ENCODE results near the gene PDLIM5. TPM values are rescaled to one million over a fixed set of nuclear protein-coding genes. Genes with fewer than 3 reads are reported as not detected.
"Not testable (repeated sequence)": the region's sequence is repeated elsewhere in the genome, so short reads cannot be mapped to it uniquely, and the experiment has no call there.

Gene PDLIM5
- total RNA-seq, 1 donor from 2014 or later = 1,256 TPM

DNA sequence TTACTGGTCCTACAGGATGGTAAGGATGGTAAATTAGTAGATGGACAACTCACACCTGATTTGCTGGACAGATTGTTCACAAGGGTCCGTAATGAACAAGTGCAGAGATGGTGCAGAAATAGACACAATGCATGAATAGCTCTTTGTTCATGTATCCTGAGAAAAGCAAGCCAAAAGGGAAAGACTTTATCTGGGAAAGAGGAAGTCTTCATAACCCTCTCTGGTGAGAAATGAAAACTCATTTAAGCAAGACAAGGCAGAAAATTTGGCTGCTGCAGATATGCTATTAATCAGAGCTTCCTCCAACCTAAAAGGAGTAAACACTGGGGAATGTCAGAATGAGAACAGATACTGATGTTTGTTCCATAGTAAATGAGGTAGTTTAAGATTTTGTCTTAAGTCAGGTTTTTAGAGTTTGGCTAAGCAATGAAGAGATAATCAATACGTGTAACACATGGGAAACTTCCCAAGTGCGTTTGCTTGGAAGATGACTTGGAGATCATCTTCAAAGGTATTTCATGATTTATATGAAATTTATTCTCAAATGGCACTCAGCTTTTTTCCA is 153.6 kb downstream of the PDLIM5 start:
- no peak for DNase-seq (ENCODE audit: low spot score)
- intact Hi-C loops (cut with DNase I) = no loop called here

GRCh38 chr4:94610145-94610544 is 158.4 kb downstream of the PDLIM5 start:
- intact Hi-C loops (cut with DNase I) = no loop called here
- DNase-seq (ENCODE audit: low spot score) = no peak

DNA sequence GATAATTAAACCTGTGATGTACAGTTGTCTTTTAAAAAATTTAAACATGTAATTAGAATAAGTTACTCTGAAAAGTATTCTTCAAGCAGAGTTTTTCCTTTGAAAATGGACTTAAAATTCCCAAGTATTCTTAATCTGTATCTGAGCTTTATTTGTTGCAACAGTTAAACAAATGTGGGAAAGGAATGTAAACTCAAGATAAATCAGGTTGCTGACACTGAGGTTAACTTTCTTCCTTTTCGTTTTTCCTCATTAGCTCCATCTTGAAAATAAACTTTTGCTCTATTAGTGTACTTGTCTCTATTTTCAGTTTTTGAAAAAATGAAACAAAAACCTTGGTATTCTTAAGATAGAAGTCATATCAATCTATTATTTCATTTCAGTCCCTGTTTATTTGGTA is 161.5 kb downstream of the PDLIM5 start:
- intact Hi-C loops (cut with DNase I) = no loop called here
- no peak for DNase-seq (ENCODE audit: low spot score)

DNA sequence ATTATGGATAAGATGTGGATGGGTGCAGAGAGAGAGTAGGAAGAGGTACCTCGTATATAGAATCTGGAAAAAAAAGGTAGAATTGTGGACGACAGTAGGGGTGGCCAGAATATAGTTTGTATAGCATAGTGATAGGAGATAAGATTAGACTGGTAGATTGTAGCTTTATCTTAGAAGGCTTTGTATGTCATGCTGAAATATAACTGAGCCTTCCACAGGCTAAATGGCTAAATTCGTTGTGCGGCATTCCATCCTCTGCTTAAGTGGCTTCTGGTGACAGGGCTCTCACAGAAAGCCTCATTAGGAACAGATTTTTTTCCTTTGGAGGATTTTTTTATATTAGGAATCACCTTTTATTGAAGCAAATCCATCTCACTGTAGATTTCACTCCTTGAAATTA is 163.7 kb downstream of the PDLIM5 start:
- DNase-seq (ENCODE audit: low spot score) = no peak
- intact Hi-C loops (cut with DNase I) = no loop called here

GRCh38 chr4:94621491-94622080 is 169.8 kb downstream of the PDLIM5 start:
- DNase-seq (ENCODE audit: low spot score) = no peak
- intact Hi-C loops (cut with DNase I) = no loop called here

- no peak for DNase-seq (ENCODE audit: low spot score)
- intact Hi-C loops (cut with DNase I) = no loop called here
Observed at GRCh38 chr4:94623126-94623911, 171.6 kb downstream of the PDLIM5 start.

- no peak for DNase-seq (ENCODE audit: low spot score)
- intact Hi-C loops (cut with DNase I) = no loop called here
Observed at GRCh38 chr4:94626942-94627341, 175.2 kb downstream of the PDLIM5 start.

- DNase-seq (ENCODE audit: low spot score); intact Hi-C loops (cut with DNase I): not testable (repeated sequence)
Observed at GRCh38 chr4:94629058-94629457, 177.3 kb downstream of the PDLIM5 start.

- no peak for DNase-seq (ENCODE audit: low spot score)
- intact Hi-C loops (cut with DNase I) = no loop called here
Observed at GRCh38 chr4:94629837-94630236, 178.1 kb downstream of the PDLIM5 start.

GRCh38 chr4:94634271-94634670 is 182.5 kb downstream of the PDLIM5 start:
- no peak for DNase-seq (ENCODE audit: low spot score)
- intact Hi-C loops (cut with DNase I) = no loop called here

DNA sequence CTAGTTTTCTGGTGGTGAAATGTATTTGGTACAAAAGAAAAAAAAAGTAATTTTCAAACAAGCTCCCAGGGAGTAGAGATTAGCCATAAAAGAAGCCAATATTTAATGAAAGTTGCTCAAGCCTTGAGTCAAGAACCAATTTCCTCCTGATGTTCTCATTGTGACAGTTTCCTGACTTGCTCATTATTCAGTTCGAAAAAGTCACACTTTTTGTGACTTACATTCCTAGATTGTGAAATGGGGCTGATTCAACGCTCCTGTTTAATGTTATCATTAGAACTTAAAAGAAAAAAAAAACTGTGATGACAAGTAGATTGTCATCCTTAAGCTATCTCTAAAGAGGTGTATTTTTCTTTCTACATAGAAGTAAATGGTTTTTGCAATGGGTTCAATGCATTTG is 183.4 kb downstream of the PDLIM5 start:
- intact Hi-C loops (cut with DNase I) = no loop called here
- no peak for DNase-seq (ENCODE audit: low spot score)

DNA sequence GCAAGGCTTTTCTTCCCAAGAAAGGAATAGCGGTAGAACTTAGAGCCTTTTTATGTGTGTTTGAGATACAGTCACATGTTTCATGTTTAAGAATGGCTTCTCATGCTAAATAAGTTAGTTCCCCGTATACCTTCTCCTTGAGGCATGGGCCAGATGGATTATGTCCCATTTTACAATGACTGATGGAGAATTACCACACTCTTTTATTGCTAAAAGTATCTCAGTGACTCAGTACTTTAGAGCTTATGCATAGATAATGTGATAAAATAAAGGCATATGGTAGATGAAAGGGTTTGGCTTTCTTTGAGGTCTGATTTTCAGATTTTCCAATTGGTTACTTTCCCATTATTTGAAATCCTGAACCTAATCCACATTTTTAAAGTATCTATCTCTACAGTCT is 184.3 kb downstream of the PDLIM5 start:
- no peak for DNase-seq (ENCODE audit: low spot score)
- intact Hi-C loops (cut with DNase I) = no loop called here

DNA sequence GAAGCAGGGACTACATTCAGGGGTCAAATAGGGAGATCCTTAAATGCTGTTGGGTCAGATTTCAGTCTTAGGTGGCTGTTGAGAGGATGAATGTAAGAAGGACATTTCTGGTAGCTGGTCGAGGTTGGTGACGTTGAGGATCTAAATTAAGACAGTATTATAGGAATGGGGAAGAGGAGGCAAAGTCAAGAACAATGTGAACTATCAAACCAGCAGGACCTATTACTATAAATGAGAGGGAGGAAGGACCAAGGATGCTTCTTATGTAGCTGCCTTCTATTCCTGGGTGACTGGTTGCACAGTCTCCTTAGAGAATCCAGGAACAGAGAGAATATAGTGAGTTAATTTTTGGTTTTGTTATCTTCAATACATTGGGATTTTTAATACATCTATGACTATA is 187.6 kb downstream of the PDLIM5 start:
- DNase-seq (ENCODE audit: low spot score) = no peak
- intact Hi-C loops (cut with DNase I) = no loop called here

- no peak for DNase-seq (ENCODE audit: low spot score)
- intact Hi-C loops (cut with DNase I) = no loop called here
Observed at GRCh38 chr4:94640151-94640550, 188.4 kb downstream of the PDLIM5 start.

DNA sequence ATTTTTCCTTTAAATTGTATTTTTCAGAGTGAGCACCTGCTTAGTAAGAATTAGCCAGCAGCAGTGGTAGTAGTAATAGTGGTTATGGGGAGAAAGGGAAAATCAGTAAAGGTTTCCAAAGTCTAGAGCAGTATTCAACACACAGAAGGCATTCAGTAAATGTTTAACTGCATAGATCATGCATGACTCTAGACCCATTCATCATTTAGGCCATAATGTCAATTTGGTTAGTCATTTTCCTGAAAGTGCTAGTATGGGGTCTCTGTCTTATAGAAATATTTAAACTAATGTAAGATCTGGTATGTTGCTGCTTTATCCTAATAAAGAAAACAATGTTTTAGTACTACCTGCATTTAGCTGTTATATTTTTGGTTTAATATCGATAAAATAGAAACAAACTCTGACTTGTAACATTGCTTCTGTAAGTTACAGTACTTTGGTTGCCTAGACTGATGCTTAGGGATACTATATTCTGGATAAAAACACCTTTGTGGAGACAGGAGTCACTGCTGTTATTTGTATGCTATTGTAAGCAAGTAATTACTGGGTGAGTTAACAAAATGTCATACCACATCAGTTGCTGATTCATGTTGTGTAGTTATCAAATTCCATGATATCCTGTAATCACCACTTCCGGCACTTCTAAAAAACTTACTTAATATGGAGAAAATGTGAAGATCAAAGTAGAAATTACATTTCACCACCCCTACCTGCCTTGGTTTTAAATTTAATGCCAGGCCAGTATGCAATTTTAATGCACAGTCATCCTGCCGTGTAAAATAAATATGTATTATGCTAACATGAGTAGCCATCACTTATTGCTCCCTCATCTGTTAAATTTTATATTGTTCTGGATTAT is 190.2 kb downstream of the PDLIM5 start:
- intact Hi-C loops (cut with DNase I) = no loop called here

GRCh38 chr4:94642561-94642866 is 190.8 kb downstream of the PDLIM5 start:
- no peak for DNase-seq (ENCODE audit: low spot score)
- intact Hi-C loops (cut with DNase I) = no loop called here

More for the DNA sequence above, 190.2 kb downstream of the PDLIM5 start:
- no peak for DNase-seq (ENCODE audit: low spot score)

DNA sequence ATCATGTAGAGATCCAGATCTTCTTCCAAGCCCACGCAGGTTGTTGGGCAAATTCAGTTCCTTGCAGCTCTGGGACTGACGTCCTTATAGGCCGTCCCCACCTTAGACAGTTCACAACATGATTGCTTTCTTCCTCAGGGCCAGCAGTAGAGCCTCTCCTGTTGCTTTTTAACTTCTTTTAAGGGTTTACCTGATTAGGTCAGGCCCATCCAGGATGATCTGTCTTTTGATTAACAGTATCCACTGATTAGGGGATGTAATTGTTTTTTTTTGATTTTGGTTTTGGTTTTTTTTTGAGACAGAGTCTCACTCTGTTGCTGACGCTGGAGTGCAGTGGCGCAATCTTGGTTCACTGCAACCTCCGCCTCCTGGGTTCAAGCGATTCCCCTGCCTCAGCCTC is 197.0 kb downstream of the PDLIM5 start:
- intact Hi-C loops (cut with DNase I) = no loop called here
- DNase-seq (ENCODE audit: low spot score) = no peak

- intact Hi-C loops (cut with DNase I) = no loop called here
- DNase-seq (ENCODE audit: low spot score) = no peak
Observed at GRCh38 chr4:94649381-94650133, 197.8 kb downstream of the PDLIM5 start.

GRCh38 chr4:94650134-94650495 is 198.4 kb downstream of the PDLIM5 start:
- DNase-seq (ENCODE audit: low spot score) = no peak
- intact Hi-C loops (cut with DNase I) = no loop called here

DNA sequence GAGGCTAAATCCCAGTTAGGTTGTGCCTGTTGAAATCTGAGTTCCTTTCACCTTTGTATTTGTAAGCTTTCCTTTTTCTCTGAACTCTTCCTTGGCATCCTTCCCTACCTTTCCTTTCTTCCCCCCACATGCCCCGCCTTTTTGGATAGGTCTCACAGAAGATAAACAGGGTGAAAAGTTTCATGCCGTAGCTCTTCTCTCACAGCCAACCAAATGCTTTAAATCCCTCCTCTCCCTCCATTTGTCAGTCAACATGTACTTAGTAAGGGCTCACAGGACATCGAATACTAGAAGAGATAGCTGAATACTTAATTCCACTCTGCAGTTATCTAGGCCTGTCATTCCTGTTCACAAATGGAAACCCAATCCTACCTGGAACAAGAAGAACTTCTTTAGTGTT is 198.9 kb downstream of the PDLIM5 start:
- intact Hi-C loops (cut with DNase I) = no loop called here
- no peak for DNase-seq (ENCODE audit: low spot score)

Data from cardiac septum (tissue), 1 donor.